ENCODE results near the gene MT1B. TPM values are rescaled to one million over a fixed set of nuclear protein-coding genes. Genes with fewer than 3 reads are reported as not detected.
A peak's percentile ranks its signal among the peaks of the same experiment; 100 is the strongest.

Gene MT1B
- total and polyA plus RNA-seq, 2 of the 13 experiments (the other 11 are each of a cell fraction or from before 2014, with no cell fraction given) = 0.89 TPM; not detected in 1

DNA sequence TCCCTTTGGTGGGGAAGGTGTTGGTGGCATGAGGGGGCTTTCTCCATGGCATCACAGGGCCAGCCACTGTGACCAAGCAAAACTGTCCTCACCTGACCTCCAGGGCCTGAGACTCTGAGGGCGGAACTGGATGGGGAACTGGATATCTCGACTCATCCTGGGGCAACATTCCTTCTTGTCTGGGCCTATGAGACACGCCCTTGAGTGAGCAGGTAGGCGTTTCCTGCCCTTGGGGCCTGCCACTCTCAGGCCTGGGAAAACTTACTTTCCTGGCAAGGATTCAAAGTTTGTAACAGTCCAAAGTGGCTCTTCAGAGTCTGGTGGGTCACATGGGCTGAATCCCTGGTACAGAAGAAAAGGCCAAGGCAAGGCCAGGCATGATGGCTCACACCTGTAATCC lies 40.2 kb downstream of the MT1B start (continued):
- TF ChIP-seq CBX1 (IDR thresholded peaks at IDR 0.05; ENCODE audit: low read depth) = no peak
- TF ChIP-seq NFYB (CRISPR knock-in tag; IDR thresholded peaks at IDR 0.05) = peak; percentile 44; the same call in 1 of the 2 replicates
- no peak for TF ChIP-seq PHF8 (CRISPR knock-in tag; IDR thresholded peaks at IDR 0.05)
- TF ChIP-seq AHR (CRISPR knock-in tag; IDR thresholded peaks at IDR 0.05) = no peak
- TF ChIP-seq, protein P1, sequence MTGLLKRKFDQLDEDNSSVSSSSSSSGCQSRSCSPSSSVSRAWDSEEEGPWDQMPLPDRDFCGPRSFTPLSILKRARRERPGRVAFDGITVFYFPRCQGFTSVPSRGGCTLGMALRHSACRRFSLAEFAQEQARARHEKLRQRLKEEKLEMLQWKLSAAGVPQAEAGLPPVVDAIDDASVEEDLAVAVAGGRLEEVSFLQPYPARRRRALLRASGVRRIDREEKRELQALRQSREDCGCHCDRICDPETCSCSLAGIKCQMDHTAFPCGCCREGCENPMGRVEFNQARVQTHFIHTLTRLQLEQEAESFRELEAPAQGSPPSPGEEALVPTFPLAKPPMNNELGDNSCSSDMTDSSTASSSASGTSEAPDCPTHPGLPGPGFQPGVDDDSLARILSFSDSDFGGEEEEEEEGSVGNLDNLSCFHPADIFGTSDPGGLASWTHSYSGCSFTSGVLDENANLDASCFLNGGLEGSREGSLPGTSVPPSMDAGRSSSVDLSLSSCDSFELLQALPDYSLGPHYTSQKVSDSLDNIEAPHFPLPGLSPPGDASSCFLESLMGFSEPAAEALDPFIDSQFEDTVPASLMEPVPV (CRISPR knock-in tag; IDR thresholded peaks at IDR 0.05) = no peak
- TF ChIP-seq, protein P2, sequence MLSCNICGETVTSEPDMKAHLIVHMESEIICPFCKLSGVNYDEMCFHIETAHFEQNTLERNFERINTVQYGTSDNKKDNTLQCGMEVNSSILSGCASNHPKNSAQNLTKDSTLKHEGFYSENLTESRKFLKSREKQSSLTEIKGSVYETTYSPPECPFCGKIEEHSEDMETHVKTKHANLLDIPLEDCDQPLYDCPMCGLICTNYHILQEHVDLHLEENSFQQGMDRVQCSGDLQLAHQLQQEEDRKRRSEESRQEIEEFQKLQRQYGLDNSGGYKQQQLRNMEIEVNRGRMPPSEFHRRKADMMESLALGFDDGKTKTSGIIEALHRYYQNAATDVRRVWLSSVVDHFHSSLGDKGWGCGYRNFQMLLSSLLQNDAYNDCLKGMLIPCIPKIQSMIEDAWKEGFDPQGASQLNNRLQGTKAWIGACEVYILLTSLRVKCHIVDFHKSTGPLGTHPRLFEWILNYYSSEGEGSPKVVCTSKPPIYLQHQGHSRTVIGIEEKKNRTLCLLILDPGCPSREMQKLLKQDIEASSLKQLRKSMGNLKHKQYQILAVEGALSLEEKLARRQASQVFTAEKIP (CRISPR knock-in tag; IDR thresholded peaks at IDR 0.05; ENCODE audit: borderline replicate concordance) = no peak
- TF ChIP-seq MED1 (CRISPR knock-in tag; IDR thresholded peaks at IDR 0.05) = peak; percentile 19; the same call in 1 of the 2 replicates
- TF ChIP-seq ZNF772 (CRISPR knock-in tag; IDR thresholded peaks at IDR 0.05) = no peak
- no peak for TF ChIP-seq ZNF33A (CRISPR knock-in tag; IDR thresholded peaks at IDR 0.05; ENCODE audit: borderline replicate concordance)
- TF ChIP-seq, protein P3, sequence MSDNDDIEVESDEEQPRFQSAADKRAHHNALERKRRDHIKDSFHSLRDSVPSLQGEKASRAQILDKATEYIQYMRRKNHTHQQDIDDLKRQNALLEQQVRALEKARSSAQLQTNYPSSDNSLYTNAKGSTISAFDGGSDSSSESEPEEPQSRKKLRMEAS (IDR thresholded peaks at IDR 0.05) = no peak
- TF ChIP-seq KMT2A (CRISPR knock-in tag; IDR thresholded peaks at IDR 0.05) = no peak
- no peak for TF ChIP-seq ZNF556 (CRISPR knock-in tag; IDR thresholded peaks at IDR 0.05; ENCODE audit: borderline replicate concordance)
- TF ChIP-seq FOXP1 (IDR thresholded peaks at IDR 0.05) = no peak
- TF ChIP-seq FOXP1 (CRISPR knock-in tag; IDR thresholded peaks at IDR 0.05) = no peak
- no peak for TF ChIP-seq MYNN (CRISPR knock-in tag; IDR thresholded peaks at IDR 0.05; ENCODE audit: low read depth)
- TF ChIP-seq ATM (IDR thresholded peaks at IDR 0.05; ENCODE audit: borderline replicate concordance) = no peak
- no peak for TF ChIP-seq EEA1 (CRISPR knock-in tag; IDR thresholded peaks at IDR 0.05; ENCODE audit: borderline replicate concordance)
- TF ChIP-seq CENPT (CRISPR knock-in tag; IDR thresholded peaks at IDR 0.05; ENCODE audit: low read depth) = no peak
- no peak for TF ChIP-seq ZNF143 (CRISPR knock-in tag; IDR thresholded peaks at IDR 0.05)
- TF ChIP-seq, protein P4, sequence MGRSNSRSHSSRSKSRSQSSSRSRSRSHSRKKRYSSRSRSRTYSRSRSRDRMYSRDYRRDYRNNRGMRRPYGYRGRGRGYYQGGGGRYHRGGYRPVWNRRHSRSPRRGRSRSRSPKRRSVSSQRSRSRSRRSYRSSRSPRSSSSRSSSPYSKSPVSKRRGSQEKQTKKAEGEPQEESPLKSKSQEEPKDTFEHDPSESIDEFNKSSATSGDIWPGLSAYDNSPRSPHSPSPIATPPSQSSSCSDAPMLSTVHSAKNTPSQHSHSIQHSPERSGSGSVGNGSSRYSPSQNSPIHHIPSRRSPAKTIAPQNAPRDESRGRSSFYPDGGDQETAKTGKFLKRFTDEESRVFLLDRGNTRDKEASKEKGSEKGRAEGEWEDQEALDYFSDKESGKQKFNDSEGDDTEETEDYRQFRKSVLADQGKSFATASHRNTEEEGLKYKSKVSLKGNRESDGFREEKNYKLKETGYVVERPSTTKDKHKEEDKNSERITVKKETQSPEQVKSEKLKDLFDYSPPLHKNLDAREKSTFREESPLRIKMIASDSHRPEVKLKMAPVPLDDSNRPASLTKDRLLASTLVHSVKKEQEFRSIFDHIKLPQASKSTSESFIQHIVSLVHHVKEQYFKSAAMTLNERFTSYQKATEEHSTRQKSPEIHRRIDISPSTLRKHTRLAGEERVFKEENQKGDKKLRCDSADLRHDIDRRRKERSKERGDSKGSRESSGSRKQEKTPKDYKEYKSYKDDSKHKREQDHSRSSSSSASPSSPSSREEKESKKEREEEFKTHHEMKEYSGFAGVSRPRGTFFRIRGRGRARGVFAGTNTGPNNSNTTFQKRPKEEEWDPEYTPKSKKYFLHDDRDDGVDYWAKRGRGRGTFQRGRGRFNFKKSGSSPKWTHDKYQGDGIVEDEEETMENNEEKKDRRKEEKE (IDR thresholded peaks at IDR 0.05) = no peak
- no peak for TF ChIP-seq ETV5 (CRISPR knock-in tag; IDR thresholded peaks at IDR 0.05; ENCODE audit: borderline replicate concordance)
- no peak for TF ChIP-seq ZNF549 (CRISPR knock-in tag; IDR thresholded peaks at IDR 0.05)
- TF ChIP-seq, protein P5, sequence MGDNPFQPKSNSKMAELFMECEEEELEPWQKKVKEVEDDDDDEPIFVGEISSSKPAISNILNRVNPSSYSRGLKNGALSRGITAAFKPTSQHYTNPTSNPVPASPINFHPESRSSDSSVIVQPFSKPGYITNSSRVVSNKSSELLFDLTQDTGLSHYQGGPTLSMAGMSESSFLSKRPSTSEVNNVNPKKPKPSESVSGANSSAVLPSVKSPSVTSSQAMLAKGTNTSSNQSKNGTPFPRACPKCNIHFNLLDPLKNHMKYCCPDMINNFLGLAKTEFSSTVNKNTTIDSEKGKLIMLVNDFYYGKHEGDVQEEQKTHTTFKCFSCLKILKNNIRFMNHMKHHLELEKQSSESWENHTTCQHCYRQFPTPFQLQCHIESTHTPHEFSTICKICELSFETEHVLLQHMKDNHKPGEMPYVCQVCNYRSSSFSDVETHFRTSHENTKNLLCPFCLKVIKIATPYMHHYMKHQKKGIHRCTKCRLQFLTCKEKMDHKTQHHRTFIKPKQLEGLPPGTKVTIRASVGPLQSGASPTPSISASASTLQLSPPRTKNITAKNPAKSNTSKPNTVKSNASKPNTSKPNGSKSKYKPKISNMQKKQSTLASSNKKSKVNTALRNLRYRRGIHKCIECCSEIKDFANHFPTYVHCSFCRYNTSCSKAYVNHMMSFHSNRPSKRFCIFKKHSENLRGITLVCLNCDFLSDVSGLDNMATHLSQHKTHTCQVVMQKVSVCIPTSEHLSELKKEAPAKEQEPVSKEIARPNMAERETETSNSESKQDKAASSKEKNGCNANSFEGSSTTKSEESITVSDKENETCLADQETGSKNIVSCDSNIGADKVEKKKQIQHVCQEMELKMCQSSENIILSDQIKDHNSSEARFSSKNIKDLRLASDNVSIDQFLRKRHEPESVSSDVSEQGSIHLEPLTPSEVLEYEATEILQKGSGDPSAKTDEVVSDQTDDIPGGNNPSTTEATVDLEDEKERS (CRISPR knock-in tag; IDR thresholded peaks at IDR 0.05) = no peak
- no peak for TF ChIP-seq KMT2B (CRISPR knock-in tag; IDR thresholded peaks at IDR 0.05)
